ENCODE data around the gene EDA2R. TPM values are rescaled to one million over a fixed set of nuclear protein-coding genes. Genes with fewer than 3 reads are reported as not detected.

The EDA2R gene
- total RNA-seq, 1 experiment from 2014 or later, result 11.9 TPM

- TF ChIP-seq E2F5 (CRISPR knock-in tag; IDR thresholded peaks at IDR 0.05) (no peak), RORB (CRISPR knock-in tag; IDR thresholded peaks at IDR 0.05) (no peak), PRRX2 (CRISPR knock-in tag; IDR thresholded peaks at IDR 0.05) (no peak), ZNF281 (CRISPR knock-in tag; IDR thresholded peaks at IDR 0.05) (no peak), SMAD4 (CRISPR knock-in tag; IDR thresholded peaks at IDR 0.05) (no peak)
Measured at GRCh38 chrX:66632473-66632872, 6.4 kb downstream of the EDA2R start (continued).

- Mint-ChIP-seq H3K27me3 (ENCODE audit: low read depth) (no peaks in the 10 kb centered on the region), H3K4me3 (no peak overlapping the region), H3K9me3 (no peaks in the 10 kb centered on the region), H3K4me1 (peaks cover 39% of the 10 kb centered on the region), H3K36me3 (no peaks in the 10 kb centered on the region; the same call in none of the 2 replicates), H3K27ac (no peak overlapping the region)
- DNase-seq (ENCODE audit: low spot score), result no peak
- ChIA-PET POLR2A (no interaction called here), CTCF (no interaction called here)
- TF ChIP-seq ZNF317 (CRISPR knock-in tag; IDR thresholded peaks at IDR 0.05; ENCODE audit: borderline replicate concordance, low read depth) (no peak), OVOL2 (CRISPR knock-in tag; IDR thresholded peaks at IDR 0.05; ENCODE audit: borderline replicate concordance) (no peak), PREB (CRISPR knock-in tag; IDR thresholded peaks at IDR 0.05; ENCODE audit: borderline replicate concordance) (no peak), ZBTB21 (CRISPR knock-in tag; IDR thresholded peaks at IDR 0.05; ENCODE audit: borderline replicate concordance) (no peak)
- no peak for ATAC-seq
Measured at GRCh38 chrX:66625525-66625924, 13.4 kb downstream of the EDA2R start.

- Mint-ChIP-seq H3K4me1 (peaks cover 19% of the 10 kb centered on the region), H3K4me3 (no peak overlapping the region), H3K9me3 (no peaks in the 10 kb centered on the region), H3K27me3 (ENCODE audit: low read depth) (no peaks in the 10 kb centered on the region), H3K27ac (no peak overlapping the region), H3K36me3 (no peaks in the 10 kb centered on the region; the same call in 1 of the 2 replicates)
- DNase-seq (ENCODE audit: low spot score), result no peak
- ChIA-PET POLR2A (no interaction called here), CTCF (no interaction called here)
- no peak for TF ChIP-seq FOXK1 (CRISPR knock-in tag; IDR thresholded peaks at IDR 0.05)
- TF ChIP-seq ZNF396 (CRISPR knock-in tag; IDR thresholded peaks at IDR 0.05; ENCODE audit: borderline replicate concordance), result no peak
- TF ChIP-seq AFF4 (CRISPR knock-in tag; IDR thresholded peaks at IDR 0.05; ENCODE audit: borderline replicate concordance), result no peak
- TF ChIP-seq OVOL2 (CRISPR knock-in tag; IDR thresholded peaks at IDR 0.05; ENCODE audit: borderline replicate concordance), result no peak
- no peak for TF ChIP-seq ELF4 (CRISPR knock-in tag; IDR thresholded peaks at IDR 0.05; ENCODE audit: low read depth)
- ATAC-seq, result no peak
Measured at GRCh38 chrX:66622209-66622608, 16.7 kb downstream of the EDA2R start.
